Activated CD8-positive, alpha-beta memory T cell treated with anti-CD3 and anti-CD28 coated beads for 24 hours (primary cell): ENCODE results near the gene ROBO2.

ENCODE experiments used
- DNase-seq: peaks from one replicate; pipeline ENCODE4 v3.0.0-alpha.2; 2020

ROBO2 gene

DNA sequence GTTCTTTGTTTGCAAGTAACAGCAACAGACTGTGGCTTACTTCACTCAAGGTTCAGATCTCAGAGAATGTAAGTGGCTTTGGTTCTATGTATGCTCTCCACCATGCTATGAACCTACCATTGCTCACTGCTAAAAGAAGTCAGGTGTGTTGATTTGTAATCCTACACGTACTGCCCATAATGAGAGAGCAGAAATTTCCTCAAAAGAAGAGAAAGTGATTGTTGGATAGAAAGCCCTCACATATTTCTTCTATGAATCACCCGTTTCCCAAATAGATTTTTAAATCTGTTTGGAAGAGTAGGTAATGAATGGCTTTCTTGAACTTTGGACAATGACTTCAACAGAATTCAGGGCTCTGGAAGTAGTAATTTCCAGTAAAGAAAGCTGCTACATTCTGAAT is 565.4 kb downstream of the ROBO2 start:
- DNase-seq: no peak

DNA sequence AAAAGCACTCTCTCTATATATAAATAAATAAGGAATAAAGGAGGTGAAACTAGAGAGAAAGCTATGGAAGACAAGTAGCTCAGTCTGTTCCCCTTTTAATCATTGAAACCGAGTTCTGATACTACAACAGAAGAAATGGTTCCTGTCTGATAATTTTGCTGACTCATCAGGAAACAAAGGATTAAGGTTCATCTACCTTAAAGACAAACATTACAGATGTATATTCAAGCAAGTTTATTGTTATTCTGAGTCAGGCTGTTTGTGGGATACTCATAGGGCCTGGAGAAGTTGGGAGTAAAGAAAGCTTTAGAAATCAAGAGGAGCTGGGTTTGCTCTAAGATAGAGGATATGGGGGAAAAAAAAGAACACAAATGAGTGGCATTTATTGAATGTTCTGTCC is 566.0 kb downstream of the ROBO2 start:
- no peak for DNase-seq

GRCh38 chr3:77606372-77606771 is 566.5 kb downstream of the ROBO2 start:
- DNase-seq: no peak

- DNase-seq: no peak
Observed at GRCh38 chr3:77618686-77619085, 578.8 kb downstream of the ROBO2 start.

- DNase-seq: no peak
Observed at GRCh38 chr3:77620009-77620408, 580.1 kb downstream of the ROBO2 start.

DNA sequence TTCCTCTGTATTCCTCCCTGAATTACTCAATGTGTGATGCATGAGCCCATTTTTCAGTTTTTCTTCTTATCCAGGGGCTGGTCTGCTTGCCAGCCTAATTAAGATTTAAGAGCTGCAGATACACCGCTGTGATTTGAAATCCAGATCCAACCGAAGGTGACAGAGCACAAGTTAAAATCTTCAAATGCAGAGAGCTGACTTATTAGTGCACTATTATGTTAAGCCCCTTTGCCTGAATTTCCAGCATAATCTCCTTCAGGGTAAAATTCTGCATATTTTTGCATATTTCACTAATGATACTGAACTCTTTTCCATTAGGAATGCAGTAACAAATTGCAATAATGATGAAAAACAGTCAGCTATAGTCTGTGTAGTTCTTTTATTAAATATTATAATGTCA is 583.6 kb downstream of the ROBO2 start:
- DNase-seq: no peak

DNA sequence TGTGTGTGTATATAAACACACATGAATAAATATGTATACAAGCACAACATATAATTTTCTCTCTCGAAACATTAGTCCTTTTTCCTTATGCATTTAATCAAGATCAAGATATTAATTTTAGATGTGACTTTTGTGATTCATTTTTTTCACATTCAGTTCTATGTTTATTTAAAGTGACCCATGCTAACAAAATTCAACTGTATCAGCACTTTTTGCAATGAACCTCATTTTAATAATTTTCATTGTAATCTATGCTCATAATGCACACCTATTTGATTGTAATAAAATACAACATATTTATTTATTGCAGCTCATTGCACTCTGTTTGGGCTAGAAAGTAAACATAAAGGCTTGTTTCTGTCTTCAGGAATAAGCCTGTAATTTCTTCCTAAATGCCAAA is 586.3 kb downstream of the ROBO2 start:
- DNase-seq: no peak

DNA sequence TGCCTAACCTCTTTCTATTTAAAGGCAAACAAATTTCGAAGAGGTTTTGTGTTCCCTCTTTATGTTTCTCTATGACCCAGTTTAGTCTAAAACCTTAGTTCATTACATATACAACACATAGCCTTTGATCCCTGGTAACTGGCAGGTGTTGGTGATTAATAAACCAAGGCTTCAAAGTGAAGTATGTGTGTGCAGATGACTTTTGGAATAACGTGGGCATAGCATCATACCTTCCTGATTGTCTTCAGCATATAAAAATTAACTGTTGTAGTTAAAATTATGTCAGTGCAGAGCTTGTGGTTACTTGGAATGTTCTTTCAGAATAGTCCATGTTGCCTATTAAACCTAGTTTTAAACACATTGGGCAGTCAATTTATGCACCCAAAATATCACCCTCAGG is 608.3 kb downstream of the ROBO2 start:
- DNase-seq: no peak

DNA sequence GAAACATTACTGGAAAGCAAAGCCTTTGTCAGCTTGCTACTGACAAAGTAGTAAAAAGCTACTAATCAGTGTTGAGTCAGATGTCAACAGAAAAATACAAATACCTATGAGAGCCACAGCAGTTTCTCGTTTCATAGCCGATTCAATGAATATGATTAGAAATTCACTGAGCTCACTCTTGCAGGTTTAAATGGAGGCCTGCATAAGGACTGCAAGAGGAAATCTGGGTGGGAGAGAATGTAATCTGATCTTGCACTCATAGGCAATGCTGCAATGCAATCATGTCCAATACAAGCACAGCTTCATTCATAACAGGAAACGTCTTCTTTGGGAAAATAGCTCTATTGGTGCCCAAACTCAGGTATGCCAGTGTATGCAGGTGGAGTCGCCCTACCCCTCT is 608.8 kb downstream of the ROBO2 start:
- no peak for DNase-seq

- no peak for DNase-seq
Observed at GRCh38 chr3:77652624-77653023, 612.7 kb downstream of the ROBO2 start.

GRCh38 chr3:77655396-77655795 is 615.5 kb downstream of the ROBO2 start:
- DNase-seq: no peak

- DNase-seq: no peak
Observed at GRCh38 chr3:77660718-77661117, 620.8 kb downstream of the ROBO2 start.

DNA sequence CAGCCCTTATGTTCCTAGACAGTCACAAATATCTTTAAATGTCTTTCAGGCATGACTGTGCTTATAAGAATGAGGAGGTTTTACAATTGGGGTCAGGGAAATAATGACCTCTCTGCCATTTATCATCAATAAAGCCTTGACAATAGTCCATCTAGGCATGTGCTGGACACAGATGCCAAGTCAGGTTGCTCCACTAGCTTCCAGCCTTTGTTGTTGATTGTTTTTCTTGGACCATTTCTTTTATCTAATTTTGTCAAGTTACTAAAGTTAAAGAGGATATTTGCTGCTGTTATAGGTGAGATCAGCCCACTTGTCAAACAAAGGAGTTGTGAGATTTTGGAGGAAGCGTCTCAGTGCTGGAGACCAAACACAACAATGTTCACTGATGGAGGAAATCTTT is 628.0 kb downstream of the ROBO2 start:
- DNase-seq: no peak

GRCh38 chr3:77668376-77668775 is 628.5 kb downstream of the ROBO2 start:
- DNase-seq: no peak

GRCh38 chr3:77672016-77672415 is 632.1 kb downstream of the ROBO2 start:
- DNase-seq: no peak

- no peak for DNase-seq
Observed at GRCh38 chr3:77682162-77682561, 642.3 kb downstream of the ROBO2 start.

DNA sequence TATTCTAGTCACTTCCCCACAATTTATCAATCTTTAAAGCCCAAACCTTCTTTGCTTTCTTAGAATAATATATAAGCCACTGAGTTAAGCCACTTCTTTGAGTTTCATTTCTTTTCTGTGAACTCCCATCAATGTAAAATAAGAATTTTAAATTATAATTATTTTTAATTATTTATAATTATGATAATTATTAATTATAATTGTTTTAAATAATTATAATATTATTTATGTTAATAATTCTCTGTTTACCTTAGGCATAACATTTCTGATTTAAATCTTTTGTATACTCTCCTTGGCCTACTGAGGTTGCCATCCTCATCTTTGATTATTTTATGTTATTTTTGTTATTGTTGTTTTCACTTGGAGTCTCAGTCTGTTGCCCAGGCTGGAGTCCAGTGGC is 644.2 kb downstream of the ROBO2 start:
- no peak for DNase-seq

GRCh38 chr3:77685713-77686112 is 645.8 kb downstream of the ROBO2 start:
- no peak for DNase-seq

- DNase-seq: no peak
Observed at GRCh38 chr3:77686560-77686959, 646.7 kb downstream of the ROBO2 start.

GRCh38 chr3:77687545-77687944 is 647.6 kb downstream of the ROBO2 start:
- DNase-seq: no peak

DNA sequence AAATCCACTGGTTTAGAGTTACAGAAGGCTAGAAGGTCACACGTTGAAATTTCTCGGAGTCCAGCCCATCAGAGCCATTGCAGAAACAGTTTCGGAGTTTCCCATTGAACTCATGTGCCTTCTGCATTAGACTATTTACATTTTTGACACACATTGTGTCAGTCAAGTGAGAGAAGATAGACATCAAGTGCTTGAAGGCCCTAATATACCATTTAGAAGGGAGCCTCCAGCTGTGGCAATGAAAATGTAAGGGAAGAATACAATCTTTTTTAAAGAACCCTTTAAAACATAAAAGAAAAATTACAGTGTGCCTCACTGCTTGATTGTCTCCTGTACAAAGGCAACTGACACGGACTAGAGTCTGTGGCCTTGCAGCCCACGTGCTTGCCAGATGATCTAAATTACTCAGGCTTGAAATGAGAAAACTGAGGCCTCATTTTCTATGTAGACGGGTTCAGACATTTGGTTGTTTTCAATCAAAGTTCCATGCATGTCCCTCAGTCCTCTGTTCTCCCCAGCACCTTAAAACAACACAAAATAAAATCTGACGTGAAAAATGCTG is 650.5 kb downstream of the ROBO2 start:
- DNase-seq: no peak

- no peak for DNase-seq
Observed at GRCh38 chr3:77693147-77693546, 653.2 kb downstream of the ROBO2 start.

DNA sequence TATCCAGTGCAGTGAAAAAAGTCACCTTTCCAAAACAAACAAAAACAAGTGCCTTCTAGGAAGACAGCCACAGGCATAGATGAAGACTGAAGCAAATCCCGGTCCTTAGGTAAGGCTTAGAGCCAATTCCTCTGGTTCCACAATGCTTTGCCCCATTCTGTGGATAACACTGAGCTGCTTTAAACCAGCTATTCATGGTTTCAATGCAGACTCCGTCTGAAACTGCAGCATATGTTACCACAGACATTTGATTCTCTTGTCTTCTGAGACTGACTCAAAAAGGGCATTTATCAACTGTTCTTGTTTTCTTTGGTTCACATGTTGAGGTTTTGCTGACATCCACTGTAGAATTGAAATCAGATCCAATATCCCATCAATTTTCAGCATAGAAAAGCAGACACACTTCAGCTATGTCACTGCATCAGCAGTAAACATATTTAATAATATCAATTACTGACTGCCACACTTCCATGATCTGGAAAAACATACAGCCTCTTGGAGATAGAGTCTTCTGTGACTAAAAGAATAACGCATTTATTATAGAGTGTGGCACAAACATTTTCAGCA is 659.3 kb downstream of the ROBO2 start:
- no peak for DNase-seq
